ENCODE data around the gene NCCRP1. TPM values are rescaled to one million over a fixed set of nuclear protein-coding genes. Genes with fewer than 3 reads are reported as not detected.

NCCRP1 gene
- total and polyA plus RNA-seq, 10 of the 15 experiments (the other 5 are each of a cell fraction or from before 2014, with no cell fraction given): not detected

- ChIA-PET RAD21 (ENCODE audit: unreplicated experiment) (no interaction called here), SMC1A (ENCODE audit: uncharacterized antibody, unreplicated experiment) (no interaction called here), CTCF (interaction anchor here (1.0 kb wide), 1 partner anchor 9 kb away, joined by 3 read pairs; no protein-coding TSS in a partner anchor), POLR2A (no interaction called here)
- BruUV-seq (replicated peaks): no TSS peak
- Histone ChIP-seq H3K36me3 (ENCODE audit: control insufficient read depth in 2 of 2, insufficient read depth in 2 of 2, low read length in 1 of 2) (peaks cover 0 to 11% of the 10 kb centered on the region in 2 experiments; a peak in 2 of 4 replicates), H4K20me1 (ENCODE audit: control insufficient read depth, insufficient read depth) (no peaks in the 10 kb centered on the region; the same call in 1 of the 2 replicates), H3K4me2 (ENCODE audit: control insufficient read depth, insufficient read depth) (no peak overlapping the region), H3K4me1 (ENCODE audit: control insufficient read depth, insufficient read depth, low read length) (no peaks in the 10 kb centered on the region), H3K79me2 (ENCODE audit: control insufficient read depth, insufficient read depth, low read length) (no peaks in the 10 kb centered on the region), H2AFZ (ENCODE audit: control insufficient read depth, low read depth, low read length) (no peak overlapping the region), H3K4me3 (no peak overlapping the region), H3K9ac (ENCODE audit: control insufficient read depth, insufficient read depth, low read length) (no peak overlapping the region), H3K9me3 (replicated peaks; ENCODE audit: control insufficient read depth, insufficient read depth, low read length) (no peaks in the 10 kb centered on the region), H3K27ac (ENCODE audit: control insufficient read depth, insufficient read depth) (no peak overlapping the region), H3K27me3 (replicated peaks in 1 of 2; ENCODE audit: control insufficient read depth in 2 of 2, insufficient read depth in 2 of 2, low read length in 1 of 2) (no peaks in the 10 kb centered on the region)
- ATAC-seq: no peak
- intact Hi-C loops (cut with micrococcal nuclease; ENCODE audit: unreplicated experiment): no loop called here
- in situ Hi-C loops (cut with MboI): no loop called here
- WGBS (ENCODE audit: insufficient coverage, insufficient replicate concordance, low lambda C conversion rate, missing lambda C conversion rate): 98% methylated on average over 11 of the region's 11 CpGs
- no peak for FAIRE-seq
- TF ChIP-seq ESRRA (IDR thresholded peaks at IDR 0.05; ENCODE audit: low read length) (no peak), ZNF384 (IDR thresholded peaks at IDR 0.05; ENCODE audit: borderline replicate concordance, low read depth, low read length) (no peak), ZNF207 (IDR thresholded peaks at IDR 0.05; ENCODE audit: borderline replicate concordance) (no peak), BACH1 (IDR thresholded peaks at IDR 0.05; ENCODE audit: borderline replicate concordance) (no peak), YY1 (IDR thresholded peaks at IDR 0.05; ENCODE audit: low read depth, low read length) (no peak), PAX5 (IDR thresholded peaks at IDR 0.05; ENCODE audit: borderline replicate concordance, low read depth, low read length) (no peak), CREB1 (IDR thresholded peaks at IDR 0.05; ENCODE audit: low read depth) (no peak), CREM (IDR thresholded peaks at IDR 0.05; ENCODE audit: low read depth) (no peak), SREBF2 (IDR thresholded peaks at IDR 0.05; ENCODE audit: low read length) (no peak), IRF3 (IDR thresholded peaks at IDR 0.05) (no peak), WRNIP1 (IDR thresholded peaks at IDR 0.05; ENCODE audit: borderline replicate concordance, low read depth, low read length) (no peak)
- no peak for DNase-seq (ENCODE audit: low read depth, low spot score)
Measured at GRCh38 chr19:39177736-39178135, 19.0 kb upstream of the NCCRP1 start.

All from GM12878 (cell line).